Measurements from ENCODE around the gene AMZ2.

DNA sequence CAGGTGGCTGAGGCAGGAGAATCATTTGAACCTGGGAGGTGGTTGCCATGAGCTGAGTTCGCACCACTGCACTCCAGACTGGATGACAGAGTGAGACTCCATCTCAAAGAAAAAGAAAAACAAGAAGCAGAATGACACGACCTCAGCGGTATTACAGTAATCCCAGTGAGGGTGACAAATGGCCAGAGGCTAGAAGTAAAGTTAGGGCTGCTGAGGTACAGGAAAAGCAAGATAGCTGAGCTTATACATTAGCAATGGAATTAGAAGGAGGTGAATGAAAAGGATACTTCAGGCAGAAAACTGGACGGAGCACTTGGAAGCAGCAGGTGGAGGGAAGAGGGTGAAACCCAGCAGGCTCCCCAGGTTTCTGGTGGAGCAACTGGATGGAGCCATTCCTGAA is 26.1 kb upstream of the AMZ2 start:
- TF ChIP-seq EZH2 (IDR thresholded peaks at IDR 0.05; ENCODE audit: borderline replicate concordance, low read length) = no peak
- no peak for TF ChIP-seq CTCF (IDR thresholded peaks at IDR 0.05; ENCODE audit: low read length)

Measured in OCI-LY1 (cell line).